ENCODE measurements around the gene PCGF6.
"Not testable (repeated sequence)": the region's sequence is repeated elsewhere in the genome, so short reads cannot be mapped to it uniquely, and the experiment has no call there.

Gene PCGF6

GRCh38 chr10:103316087-103316486, 34.9 kb downstream of the PCGF6 start:
- no peak for DNase-seq (ENCODE audit: low read depth)

GRCh38 chr10:103310197-103310596, 40.7 kb downstream of the PCGF6 start:
- DNase-seq (ENCODE audit: low read depth): no peak

GRCh38 chr10:103307594-103307993, 43.3 kb downstream of the PCGF6 start:
- no peak for DNase-seq (ENCODE audit: low read depth)

GRCh38 chr10:103295374-103296015, 55.4 kb downstream of the PCGF6 start:
- peak; percentile 73 for DNase-seq (ENCODE audit: low read depth)

GRCh38 chr10:103291588-103291987, 59.4 kb downstream of the PCGF6 start:
- no peak for DNase-seq (ENCODE audit: low read depth)

GRCh38 chr10:103287992-103288391, 62.9 kb downstream of the PCGF6 start:
- DNase-seq (ENCODE audit: low read depth): no peak

- peak; percentile 71 for DNase-seq (ENCODE audit: low read depth)
Measured at GRCh38 chr10:103284170-103284569, 66.8 kb downstream of the PCGF6 start.

GRCh38 chr10:103282961-103283360, 68.0 kb downstream of the PCGF6 start:
- no peak for DNase-seq (ENCODE audit: low read depth)

GRCh38 chr10:103281753-103282152, 69.2 kb downstream of the PCGF6 start:
- peak; percentile 11 for DNase-seq (ENCODE audit: low read depth)

GRCh38 chr10:103280506-103280905, 70.4 kb downstream of the PCGF6 start:
- no peak for DNase-seq (ENCODE audit: low read depth)

GRCh38 chr10:103280031-103280430, 70.9 kb downstream of the PCGF6 start:
- DNase-seq (ENCODE audit: low read depth): no peak

- peak; percentile 54 for DNase-seq (ENCODE audit: low read depth)
Measured at GRCh38 chr10:103278862-103279298, 72.1 kb downstream of the PCGF6 start.

GRCh38 chr10:103278537-103278823, 72.5 kb downstream of the PCGF6 start:
- no peak for DNase-seq (ENCODE audit: low read depth)

- no peak for DNase-seq (ENCODE audit: low read depth)
Measured at GRCh38 chr10:103277713-103278536, 73.0 kb downstream of the PCGF6 start.

- DNase-seq (ENCODE audit: low read depth): peak; percentile 69
Measured at GRCh38 chr10:103276896-103277712, 73.8 kb downstream of the PCGF6 start, which contains the start of gene INA. Gene INA (plus strand): TSS chr10:103277138. CDS start chr10:103277212, 74 bp downstream.

- DNase-seq (ENCODE audit: low read depth): no peak
Measured at GRCh38 chr10:103276251-103276895, 74.6 kb downstream of the PCGF6 start.

GRCh38 chr10:103273041-103273441, 77.9 kb downstream of the PCGF6 start:
- peak; percentile 100 for DNase-seq (ENCODE audit: low read depth)

GRCh38 chr10:103265717-103266329, 85.1 kb downstream of the PCGF6 start:
- DNase-seq (ENCODE audit: low read depth): peak; percentile 78

GRCh38 chr10:103262229-103262628, 88.7 kb downstream of the PCGF6 start:
- DNase-seq (ENCODE audit: low read depth): peak; percentile 39

- DNase-seq (ENCODE audit: low read depth): no peak
Measured at GRCh38 chr10:103259989-103260388, 91.0 kb downstream of the PCGF6 start.

- DNase-seq (ENCODE audit: low read depth): not testable (repeated sequence)
Measured at GRCh38 chr10:103258928-103259327, 92.0 kb downstream of the PCGF6 start.

GRCh38 chr10:103257812-103258211, 93.1 kb downstream of the PCGF6 start:
- DNase-seq (ENCODE audit: low read depth): no peak

All from EH (cell line).